Activated effector memory CD4-positive, alpha-beta T cell treated with Interleukin-2 at 50 U/mL for 16 hours (primary cell): Measurements from ENCODE around the gene CRIP1.

Experiments used
- DNase-seq: peaks from one replicate; pipeline ENCODE4 v3.0.0-alpha.2; 2020

The CRIP1 gene, protein sequence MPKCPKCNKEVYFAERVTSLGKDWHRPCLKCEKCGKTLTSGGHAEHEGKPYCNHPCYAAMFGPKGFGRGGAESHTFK

DNA sequence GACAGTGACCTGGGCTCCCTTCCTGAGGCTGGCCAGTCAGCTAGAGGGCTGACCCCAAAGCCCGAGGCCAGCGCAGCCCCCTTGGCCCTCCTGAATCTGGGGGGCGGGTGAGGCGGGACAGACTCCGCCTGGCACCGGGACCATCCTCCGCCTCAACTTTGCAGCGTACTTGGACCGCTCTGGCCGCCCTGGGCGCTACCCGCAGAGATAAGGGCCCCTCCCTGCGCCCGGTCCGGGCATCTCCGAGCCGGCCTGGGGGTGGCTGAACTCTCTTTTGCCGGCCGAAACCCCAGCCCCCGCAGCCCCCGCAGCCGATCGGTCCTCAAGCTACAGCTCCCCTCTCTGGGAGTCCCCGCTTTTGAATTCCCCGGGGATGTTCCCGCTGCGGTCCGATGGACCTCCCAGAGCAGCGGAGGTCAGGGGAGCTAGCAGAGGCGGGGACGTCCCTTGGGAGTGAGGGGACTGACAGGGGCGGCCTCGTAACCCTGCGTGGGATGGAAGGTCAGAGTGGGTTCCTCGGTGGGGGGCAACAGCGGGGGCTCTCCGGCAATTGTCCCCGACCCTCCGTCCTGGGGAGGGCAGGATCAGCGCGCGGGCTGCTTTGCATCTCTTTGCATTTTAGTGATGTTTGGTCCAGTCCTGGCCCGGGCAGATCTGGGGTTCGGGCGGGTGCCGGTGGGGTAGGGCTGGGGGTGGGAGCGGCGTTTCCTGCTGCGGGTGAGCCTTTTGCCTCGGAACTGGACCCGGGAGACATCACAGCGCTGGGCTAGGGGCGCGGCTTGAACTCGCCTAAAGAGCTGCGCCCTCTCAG lies at the start of gene CRIP1:
TSS of gene CRIP1 (plus strand) at position 724 of the 811 bp plus-strand sequence. CDS start 374 bp downstream, outside the sequence.
- DNase-seq, result no peak

DNA sequence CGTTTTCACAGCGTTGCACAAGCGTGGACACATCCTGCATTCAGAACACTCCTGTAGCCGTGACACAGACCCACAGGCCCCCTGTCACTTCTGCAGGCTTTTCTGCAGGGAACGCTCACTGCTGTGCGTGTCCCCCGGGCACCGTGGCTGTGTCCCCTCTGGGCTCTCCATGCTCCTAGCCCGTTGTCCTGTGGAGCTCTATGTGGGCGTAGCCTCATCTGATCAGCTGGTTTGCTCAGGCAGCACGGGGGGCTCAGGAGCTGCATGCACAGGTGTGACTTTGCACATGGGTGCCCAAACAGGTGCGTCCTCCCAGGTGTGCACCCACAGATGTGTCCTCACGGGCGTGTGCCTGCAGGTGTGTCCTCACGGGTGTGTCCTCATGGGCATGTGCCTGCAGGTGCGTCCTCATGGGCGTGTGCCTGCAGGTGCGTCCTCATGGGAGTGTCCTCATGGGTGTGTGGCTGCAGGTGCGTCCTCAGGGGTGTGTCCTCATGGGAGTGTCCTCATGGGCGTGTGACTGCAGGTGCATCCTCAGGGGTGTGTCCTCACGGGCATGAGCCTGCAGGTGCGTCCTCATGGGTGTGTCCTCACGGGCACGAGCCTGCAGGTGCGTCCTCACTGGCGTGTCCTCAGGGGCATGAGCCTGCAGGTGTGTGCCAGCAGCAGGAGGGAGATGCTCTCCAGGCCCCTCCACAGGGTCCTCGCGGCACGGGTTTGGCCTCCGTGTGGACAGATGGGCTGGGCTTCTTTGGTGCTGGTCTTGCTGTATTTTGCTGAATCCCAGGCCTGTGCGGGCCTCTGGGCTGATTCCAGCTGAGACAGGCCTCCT lies 49.6 kb upstream of the CRIP1 start:
- DNase-seq, result no peak

DNA sequence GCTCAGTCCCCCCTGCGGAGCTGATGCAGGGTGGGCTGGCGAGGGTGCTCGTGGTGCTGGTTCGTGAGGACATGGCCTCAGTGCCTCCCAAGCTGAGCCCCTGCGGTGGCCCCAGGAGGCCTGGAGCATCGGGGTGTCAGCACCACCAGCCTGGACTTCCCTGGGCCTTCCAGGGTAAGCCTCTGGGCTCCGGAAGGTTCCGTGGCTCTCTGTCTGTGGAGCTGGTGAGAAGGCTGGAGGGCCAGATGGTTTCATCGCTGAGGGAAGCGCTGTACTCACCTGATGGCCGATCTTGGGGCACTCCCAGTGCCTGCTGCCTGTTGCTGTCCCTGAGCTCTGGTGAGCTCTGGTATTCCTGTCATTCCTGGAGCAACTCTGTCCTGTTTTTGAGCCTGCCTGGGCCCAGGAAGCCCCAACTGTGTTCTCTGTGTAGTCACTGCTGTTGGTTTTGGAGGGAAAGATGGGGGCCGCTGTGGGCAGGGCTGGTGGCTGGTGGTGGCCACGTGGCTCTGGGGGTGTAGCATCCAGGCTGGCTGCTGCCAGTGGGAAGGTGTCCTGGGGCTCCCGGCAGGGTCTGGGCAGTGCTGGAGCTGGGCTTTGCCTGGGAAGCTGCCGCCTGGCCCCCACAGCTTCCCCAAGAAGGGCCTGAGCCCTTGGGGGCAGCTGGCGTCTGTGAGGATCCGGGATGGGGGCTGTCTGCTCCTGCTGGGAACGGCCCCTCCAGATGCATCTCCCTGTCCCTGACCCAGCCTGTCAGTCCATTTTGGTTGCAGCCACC lies 48.8 kb upstream of the CRIP1 start:
- no peak for DNase-seq

DNA sequence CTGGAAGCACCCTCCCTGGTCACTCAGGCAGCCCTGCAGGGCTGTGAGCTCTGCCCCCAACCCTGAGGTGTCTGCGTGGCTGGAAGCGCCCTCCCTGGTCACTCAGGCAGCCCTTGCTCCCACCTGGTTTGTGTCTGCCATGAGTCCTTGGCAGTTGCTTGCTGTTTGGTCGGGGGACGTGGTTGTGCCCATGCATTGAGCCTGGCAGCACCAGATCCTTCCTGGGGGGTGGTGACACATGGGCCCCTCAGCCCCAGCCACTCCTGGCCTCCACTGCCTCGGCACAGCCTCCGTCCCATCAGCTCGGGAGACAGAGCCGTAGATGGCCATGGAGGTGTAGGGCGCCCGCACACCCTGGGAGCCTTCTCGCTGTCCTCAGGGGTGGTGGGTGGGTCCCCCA lies 47.5 kb upstream of the CRIP1 start:
- no peak for DNase-seq

DNA sequence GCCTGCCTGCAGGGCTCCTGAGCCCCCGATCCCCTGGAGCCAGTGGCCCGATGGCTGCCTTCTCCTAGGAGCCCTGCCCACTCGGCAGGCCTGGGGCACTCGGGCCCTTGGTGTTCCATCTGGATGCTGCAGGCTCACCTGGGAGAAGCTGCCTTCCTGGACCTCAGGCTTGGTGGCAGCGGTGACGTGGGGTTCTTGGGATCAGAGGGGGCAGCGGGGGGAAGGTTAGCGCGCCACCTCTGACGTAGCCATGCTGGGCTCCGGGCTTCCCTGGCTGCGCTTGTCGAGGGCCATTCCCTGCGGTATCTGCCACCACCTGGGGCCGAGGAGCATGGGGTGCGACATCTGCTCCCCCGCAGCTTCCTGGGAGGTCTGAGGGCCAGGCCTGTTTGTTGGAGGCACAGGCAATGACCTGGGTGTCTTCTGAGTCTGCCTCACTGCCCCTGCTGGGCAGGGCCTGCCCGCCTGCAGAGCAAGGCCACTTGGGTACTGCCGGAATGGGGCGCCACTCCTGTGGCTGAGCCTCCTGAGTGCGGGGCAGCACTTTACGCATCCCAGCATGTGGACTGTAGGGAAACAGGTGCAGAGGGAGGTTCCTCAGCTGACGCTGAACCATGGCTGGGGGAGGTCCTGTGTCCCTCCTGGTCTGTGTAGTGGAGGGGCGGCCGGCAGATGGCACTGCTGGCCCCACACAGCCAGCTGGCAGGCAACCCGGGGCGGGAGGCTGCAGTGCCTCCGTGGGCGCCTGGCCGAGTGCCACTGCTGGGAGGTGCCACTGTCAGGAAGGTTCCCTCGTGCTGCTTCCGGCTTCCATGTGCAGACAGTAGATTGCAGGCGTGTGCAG lies 46.8 kb upstream of the CRIP1 start:
- no peak for DNase-seq

DNA sequence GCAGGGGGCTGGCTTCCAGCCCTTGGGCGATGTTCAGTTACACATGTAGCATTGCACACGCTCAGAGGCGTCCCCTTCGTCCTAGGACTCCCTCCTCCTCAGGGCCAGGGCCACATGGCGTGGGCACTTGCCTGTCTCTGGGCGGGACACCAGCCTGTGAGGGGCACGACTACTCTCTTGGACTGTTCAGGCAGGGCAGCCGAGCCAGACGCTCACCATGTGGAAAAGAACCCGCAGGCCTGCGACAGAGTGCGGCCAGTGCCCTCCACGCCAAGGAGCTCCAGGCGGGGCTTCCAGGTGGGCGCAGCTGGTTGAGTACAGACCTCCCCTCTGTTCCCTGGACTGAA lies 46.2 kb upstream of the CRIP1 start:
- DNase-seq, result no peak

DNA sequence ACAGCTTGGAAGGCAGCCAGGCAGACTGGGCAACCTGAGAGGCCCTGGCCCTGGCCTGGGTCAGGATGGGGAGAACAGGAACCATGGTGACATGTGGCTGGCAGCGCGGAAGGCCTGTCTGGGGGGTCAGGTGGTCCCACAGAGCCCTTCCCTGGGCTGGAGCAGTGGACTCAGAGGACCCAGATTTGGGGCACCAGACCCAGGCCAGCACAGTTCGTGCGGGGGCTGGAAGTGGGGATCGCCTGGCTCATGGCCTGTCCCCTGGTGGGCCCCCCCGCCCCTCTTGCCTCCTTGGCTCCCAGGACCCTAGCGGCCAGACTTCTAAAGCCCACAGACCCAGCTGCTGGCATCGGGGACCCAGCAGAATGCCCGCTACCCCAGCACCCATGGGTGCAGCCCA lies 45.7 kb upstream of the CRIP1 start:
- no peak for DNase-seq

DNA sequence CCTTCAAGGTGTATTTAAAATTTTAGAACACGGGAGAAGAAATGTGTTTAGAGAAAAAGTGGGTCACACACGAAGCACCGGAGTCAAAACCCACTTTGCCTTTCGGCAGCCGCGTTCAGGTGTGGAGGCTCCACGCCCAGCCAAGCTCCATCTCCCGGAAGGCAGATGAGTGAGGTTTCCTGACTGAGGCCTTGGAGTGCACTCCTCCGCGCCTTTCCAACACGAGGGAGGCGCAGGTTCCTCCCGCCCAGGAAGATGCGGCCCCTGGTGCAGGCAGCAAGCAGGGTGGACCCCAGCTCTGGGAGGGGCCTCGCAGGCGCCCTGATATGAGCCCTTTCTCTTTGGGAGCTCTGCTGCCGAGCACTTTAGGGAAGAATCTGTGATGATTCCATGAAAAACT lies 44.6 kb upstream of the CRIP1 start:
- no peak for DNase-seq

DNA sequence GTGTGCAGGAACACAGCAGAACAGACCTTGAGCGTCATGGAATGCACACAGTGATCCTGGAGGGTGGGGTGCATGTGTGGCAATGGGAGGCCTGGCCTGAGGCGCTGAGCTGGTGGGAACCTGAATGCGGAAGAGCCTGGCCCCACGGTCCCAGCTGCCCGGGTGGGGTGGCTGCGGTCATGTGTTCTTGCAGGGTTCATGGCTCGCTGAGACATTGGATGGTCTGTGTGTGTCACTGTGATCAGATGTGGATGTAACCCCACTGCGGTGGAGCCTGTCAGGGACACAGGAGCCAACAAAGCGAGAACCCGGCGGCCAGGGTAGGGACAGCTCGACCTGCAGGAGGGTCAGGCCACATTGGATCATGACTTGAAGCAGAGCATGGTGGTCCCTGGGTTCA lies 43.9 kb upstream of the CRIP1 start:
- no peak for DNase-seq

DNA sequence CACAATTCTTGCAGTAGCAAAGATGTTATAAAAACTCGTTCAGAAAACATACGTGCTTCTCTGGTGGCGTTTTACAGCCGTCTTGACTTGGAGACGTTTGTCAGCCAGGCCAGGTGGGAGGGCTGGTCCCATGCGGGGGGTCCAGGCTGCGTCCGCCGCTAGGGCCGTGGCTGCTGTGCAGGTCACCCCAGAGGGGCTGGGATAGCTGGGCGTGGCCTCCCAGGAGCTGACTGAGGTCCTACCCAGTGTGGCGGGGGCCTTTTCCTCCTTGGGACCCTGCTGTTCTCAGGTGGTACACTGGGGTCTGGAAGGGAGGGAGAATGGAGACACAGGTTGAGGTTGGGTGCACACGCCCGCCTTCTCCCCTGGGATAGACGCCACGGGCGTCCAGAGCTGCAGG lies 41.8 kb upstream of the CRIP1 start:
- no peak for DNase-seq

DNA sequence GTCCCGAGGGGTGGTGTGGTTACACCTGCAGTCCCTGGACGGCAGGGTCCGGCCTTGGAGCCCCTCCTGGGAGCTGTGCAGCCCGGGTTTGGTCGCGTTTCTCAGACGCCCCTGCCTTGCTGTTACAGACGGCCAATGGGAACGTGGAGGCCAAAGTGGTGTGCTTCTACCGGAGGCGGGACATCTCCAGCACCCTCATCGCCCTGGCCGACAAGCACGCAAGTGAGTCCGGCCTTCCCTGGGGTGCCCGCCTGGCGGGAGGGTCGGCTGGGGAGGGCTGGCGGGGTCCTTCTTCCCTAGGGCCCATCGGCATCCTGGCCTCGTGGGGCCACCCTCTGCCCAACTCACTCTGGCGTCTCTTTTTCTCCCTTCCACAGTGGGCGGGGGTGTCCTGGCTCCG lies 41.4 kb upstream of the CRIP1 start:
- no peak for DNase-seq

DNA sequence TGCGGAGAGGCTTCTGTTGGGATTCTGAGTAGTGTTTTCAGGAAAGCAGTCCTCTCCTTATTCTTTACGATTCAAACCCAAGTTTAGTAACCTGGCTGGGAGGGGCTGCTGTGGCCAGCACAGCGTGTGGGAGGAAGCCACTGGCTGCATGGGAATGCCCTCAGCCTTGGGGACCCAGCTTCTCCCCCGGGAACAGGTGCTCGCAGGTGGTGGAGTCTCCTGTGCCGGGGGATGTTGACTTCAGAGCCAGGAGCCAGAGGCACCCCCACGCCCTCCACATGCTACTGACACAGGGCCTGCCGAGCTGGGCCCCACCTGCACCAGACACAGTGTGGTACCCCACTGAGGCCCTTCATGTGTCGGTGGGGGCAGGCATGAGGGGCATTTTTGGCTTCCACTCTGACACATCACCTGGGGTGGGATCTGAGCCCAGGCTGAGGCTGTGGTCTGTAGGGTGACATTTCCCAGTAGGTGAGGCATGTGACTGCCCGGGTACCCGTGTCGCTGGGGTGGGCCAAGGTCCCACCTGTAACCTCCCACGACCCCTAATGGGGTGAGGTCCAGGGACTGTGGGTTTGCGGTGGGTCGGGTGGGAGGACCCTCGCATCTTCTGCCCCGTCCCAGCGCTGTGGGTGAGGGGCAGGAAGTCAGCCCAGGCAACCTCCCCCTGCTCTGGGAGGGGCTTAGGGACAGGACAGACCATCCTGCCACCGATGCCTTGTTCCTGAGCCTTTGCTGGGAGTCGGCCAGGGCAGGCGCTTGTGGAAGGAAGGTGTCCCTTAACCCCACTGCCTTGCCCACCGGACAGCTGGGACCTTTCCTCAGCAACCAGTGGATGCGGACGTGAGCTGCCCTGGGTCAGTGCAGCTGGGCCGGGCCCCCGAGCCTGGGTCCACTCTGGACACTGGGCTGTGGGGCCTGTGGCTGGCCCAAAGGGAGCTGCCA lies 40.5 kb upstream of the CRIP1 start:
- no peak for DNase-seq

DNA sequence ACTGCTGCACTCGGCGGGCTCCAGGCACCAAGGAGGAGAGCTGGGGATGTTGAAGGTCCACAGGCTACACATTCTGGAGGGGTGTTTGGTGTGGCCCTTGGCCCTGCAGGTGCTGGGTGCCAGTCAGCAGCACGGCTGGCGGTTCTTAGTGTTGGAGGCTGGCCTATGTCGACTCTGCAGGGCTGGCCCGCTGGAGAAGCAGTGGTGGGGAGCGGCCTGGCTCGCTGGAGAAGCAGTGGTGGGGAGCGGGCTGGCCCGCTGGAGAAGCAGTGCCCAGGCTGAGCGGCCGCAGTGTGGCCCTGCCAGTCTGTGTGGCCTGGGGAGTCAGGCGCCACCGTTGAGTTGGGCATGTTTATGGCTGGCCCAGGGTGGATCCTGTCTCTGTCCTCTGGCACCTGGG lies 39.7 kb upstream of the CRIP1 start:
- DNase-seq, result no peak

DNA sequence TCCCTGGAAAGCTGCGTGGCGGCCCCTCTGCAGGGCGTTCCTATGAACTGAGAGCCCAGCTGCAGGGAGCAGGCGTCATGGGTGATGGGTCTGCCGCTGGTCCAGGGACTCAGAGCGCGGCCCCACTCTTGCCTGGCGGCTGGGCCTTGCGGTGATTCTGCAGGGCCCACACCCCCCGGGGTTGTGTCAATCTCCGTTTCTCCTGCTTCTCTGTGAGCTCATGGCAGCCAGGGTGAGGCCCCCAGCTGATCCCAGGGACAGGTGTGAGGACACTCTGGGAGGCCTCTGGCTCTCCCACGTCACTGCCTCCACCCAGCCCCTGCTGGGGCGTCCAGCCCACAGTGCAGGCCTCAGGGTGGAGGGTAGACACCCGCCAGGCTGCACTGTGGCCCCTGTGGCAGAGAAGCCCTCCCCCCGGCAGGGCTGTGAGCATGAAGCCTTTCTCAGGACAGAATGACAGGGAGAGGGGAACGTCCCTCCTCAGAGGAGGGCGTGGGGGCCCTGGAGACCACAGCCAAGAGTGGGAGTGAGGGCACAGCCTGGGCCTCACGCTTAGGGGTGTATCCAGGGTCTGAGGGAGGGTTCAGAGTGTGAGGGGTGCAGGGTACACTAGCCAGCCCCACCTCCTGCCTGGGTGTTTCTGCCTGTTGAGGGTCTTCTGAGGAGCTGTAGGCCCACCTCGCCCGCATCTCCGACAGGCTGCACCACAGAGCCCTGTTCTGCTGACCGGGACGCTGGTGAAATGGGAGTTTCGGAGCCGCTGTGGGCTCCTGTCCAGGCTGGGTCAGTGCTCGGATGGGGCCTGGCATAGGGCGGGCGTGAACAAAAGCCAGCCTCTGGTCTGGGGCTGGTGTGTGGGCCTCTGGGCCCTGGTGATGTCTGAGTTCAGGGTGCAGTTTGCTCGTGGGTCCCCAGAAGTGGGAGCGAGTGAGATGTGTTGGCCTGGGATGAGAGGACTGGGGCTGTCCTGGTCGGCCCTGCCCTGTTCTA lies 38.7 kb upstream of the CRIP1 start:
- no peak for DNase-seq

DNA sequence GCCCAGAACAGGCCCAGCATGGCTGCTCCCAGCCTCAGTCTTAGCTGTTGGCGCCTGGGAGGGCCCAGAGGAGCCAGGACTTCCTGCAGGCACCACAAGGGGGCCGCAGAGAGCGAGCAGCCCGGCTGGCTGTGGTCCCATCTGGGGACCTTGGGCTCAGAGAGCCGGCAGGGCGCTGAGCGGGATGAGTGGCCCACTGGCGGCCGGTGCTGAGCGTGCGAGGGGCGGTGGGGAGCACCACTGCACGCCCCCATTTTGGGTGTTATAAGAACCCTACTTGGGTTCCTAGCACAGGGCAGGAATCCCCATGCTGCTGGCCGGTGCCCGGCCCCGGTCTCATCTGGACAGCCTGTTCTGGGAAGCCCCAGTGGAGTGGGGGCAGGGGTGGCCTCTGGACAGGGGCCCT lies 38.0 kb upstream of the CRIP1 start:
- DNase-seq, result peak; percentile 49

DNA sequence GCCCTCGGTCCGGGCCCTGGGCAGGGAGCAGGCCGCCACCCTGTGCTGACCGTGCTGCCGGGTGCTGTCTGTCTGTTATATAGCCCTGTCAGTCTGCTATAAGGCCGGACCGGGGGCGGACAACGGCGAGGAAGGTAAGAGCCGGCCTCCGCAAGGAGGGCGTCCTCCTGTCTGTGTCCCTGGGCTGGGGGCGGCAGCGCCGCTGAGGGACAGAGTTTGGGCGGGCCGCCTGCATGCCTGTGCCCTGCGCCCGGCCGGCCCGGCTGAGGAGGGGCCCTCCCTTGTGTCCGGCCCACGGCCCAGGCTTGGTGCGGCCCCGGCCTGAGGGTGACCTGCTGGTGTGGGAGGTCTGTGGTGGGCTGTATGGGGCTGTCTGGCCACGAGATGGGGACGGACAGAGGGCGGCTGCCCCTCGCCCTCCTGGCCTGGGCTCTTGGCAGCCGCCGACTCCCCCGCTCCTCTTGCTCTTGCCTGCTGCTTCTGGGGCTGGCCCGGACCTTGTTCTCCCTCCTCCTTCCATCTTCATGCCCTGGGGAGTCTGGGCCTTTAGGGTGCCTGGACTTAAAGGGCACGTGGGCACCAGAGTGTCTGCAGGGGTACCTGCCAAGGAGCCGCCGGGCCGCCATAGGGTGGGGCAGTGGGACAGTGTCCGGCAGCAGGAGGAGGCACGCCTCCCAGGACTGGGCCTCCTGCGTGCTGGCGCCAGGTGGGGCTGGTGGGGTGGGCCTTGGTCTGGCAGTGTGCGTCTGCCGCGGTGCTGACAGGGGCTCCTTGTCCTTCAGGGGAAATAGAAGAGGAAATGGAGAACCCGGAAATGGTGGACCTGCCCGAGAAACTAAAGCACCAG lies 37.2 kb upstream of the CRIP1 start:
- DNase-seq, result no peak

DNA sequence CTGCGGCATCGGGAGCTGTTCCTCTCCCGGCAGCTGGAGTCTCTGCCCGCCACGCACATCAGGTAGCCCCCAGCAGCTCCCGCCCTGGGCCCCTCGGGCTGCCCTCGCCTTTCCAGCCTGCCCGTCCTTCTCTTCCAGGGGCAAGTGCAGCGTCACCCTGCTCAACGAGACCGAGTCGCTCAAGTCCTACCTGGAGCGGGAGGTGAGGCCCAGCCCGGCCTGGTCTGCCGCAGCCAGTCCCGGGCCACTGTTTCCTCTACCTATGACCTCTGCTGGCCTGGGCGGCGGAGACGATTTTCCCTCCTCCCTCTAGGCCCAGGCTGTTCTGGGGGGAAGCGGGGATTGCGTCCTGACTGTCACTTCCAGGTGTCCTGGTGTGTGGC lies 36.6 kb upstream of the CRIP1 start:
- DNase-seq, result no peak

DNA sequence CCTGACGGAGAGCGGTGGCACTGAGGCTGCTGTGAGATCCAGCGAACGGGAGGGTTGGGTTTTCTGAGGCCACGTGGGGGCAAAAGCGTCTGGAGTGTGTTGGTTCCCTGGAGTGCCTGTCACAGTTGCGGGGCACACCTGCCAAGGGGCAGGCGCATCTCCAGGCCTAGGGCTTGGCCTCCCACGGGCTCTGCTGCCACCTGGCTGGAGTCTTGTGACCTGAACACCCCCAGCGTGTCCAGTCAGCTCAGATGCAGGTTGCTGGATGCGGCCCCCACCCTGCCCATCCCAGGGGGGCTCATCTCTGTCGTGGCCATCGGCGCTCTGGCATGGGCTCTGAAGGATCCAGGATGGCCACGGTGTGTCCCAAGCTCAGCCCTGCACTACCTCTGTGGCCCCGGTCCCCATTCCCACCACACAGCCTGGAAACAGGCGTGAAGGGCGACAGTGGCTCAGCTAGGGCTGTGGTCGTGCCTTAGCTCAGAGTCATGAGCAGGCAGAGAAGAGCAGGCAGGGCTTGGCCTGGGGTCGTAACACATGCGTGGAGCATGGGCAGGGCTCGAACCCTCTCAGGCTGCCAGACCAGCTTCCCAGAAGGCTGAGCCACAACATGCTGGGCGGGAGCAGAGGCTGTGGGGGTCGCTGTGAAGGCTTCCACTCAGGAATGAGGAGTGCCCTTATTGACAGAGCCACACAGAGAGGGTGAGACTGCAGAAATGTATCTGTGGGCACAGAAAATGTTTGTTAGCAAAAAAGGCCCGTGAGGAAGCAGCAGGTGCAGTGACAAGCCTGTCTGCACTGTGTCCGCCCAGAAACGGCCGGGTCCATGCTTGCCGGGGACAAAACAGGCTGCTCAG lies 35.6 kb upstream of the CRIP1 start:
- no peak for DNase-seq
